Neuronal stem cell (in vitro differentiated cells): ENCODE data around the gene SLC25A22.

Experiments used
- DNase-seq: peaks from one replicate; pipeline ENCODE4 v3.0.0-alpha.2; 2013; ENCODE audit warnings: low spot score
- H2AFZ ChIP-seq: one replicate; pipeline ENCODE4 v1.6.1; 2013; ENCODE audit warnings: mild to moderate bottlenecking, low read length, inconsistent platforms
- H2AK5ac ChIP-seq: 2 replicates; pipeline ENCODE4 v1.6.1; 2013; ENCODE audit warnings: low read depth, mild to moderate bottlenecking, inconsistent platforms, low read length, moderate library complexity, mixed read lengths
- H2BK120ac ChIP-seq: 2 replicates; pipeline ENCODE4 v1.6.1; 2013; ENCODE audit warnings: low read depth, mild to moderate bottlenecking, inconsistent platforms, low read length, moderate library complexity, mixed read lengths
- H2BK12ac ChIP-seq: one replicate; pipeline ENCODE4 v1.6.1; 2013; ENCODE audit warnings: low read length, inconsistent platforms
- H2BK15ac ChIP-seq: 2 replicates; pipeline ENCODE4 v1.6.1; 2013; ENCODE audit warnings: mild to moderate bottlenecking, low read length, inconsistent platforms, mixed read lengths
- H2BK5ac ChIP-seq: one replicate; pipeline ENCODE4 v1.6.1; 2013; ENCODE audit warnings: inconsistent platforms, mild to moderate bottlenecking, low read length, moderate library complexity
- H3K14ac ChIP-seq: one replicate; pipeline ENCODE4 v1.6.1; 2013; ENCODE audit warnings: low read length, inconsistent platforms
- H3K18ac ChIP-seq: 2 replicates; pipeline ENCODE4 v1.6.1; 2013; ENCODE audit warnings: low read length, inconsistent platforms
- H3K23ac ChIP-seq: 2 replicates; pipeline ENCODE4 v1.6.1; 2013; ENCODE audit warnings: low read depth, mild to moderate bottlenecking, mixed read lengths, low read length, inconsistent platforms; ENCODE audit not compliant: poor library complexity
- H3K27ac ChIP-seq: replicated peaks from 3 replicates; pipeline ENCODE4 v1.5.1; 2013; ENCODE audit warnings: low read length, inconsistent platforms
- H3K27me3 ChIP-seq, 3 experiments: 2 replicates each; pipeline ENCODE4 v1.6.1; 2013; ENCODE audit warnings: low read length in 3 of 3, mild to moderate bottlenecking in 2 of 3, inconsistent platforms in 1 of 3, low read depth in 1 of 3, mixed read lengths in 1 of 3, moderate library complexity in 1 of 3; ENCODE audit not compliant: control insufficient read depth in 3 of 3, insufficient read depth in 3 of 3
- H3K36me3 ChIP-seq, 2 donors: replicated peaks in 1 of 2; 2 replicates each; pipeline ENCODE4 v1.6.1; 2013; ENCODE audit warnings: low read length in 2 of 2; ENCODE audit not compliant: control insufficient read depth in 2 of 2, insufficient read depth in 2 of 2
- H3K4ac ChIP-seq: 2 replicates; pipeline ENCODE4 v1.6.1; 2013; ENCODE audit warnings: inconsistent platforms, mild to moderate bottlenecking, low read length, moderate library complexity
- H3K4me1 ChIP-seq, 2 donors: 1 replicate in 1 of 2; 2 replicates in 1 of 2; pipeline ENCODE4 v1.6.1; 2013; ENCODE audit warnings: low read length in 2 of 2, low read depth in 1 of 2; ENCODE audit not compliant: control insufficient read depth in 2 of 2, insufficient read depth in 1 of 2
- H3K4me2 ChIP-seq: one replicate; pipeline ENCODE4 v1.6.1; 2013; ENCODE audit warnings: mild to moderate bottlenecking, low read length, inconsistent platforms; ENCODE audit not compliant: insufficient read depth, poor library complexity, severe bottlenecking
- H3K4me3 ChIP-seq, 2 donors: 2 replicates each; pipeline ENCODE4 v1.5.1; 2013; ENCODE audit warnings: low read length in 2 of 2, mild to moderate bottlenecking in 2 of 2, inconsistent platforms in 1 of 2, moderate library complexity in 1 of 2
- H3K79me1 ChIP-seq: one replicate; pipeline ENCODE4 v1.6.1; 2013; ENCODE audit warnings: low read depth, mild to moderate bottlenecking, inconsistent platforms, low read length, moderate library complexity
- H3K9ac ChIP-seq: one replicate; pipeline ENCODE4 v1.6.1; 2013; ENCODE audit warnings: mild to moderate bottlenecking, low read depth, low read length, inconsistent platforms; ENCODE audit not compliant: poor library complexity
- H3K9me3 ChIP-seq, 2 donors: replicated peaks in 1 of 2; 2 replicates each; pipeline versions ENCODE3 to v1.6.1; 2013; ENCODE audit warnings: low read length in 2 of 2, mild to moderate bottlenecking in 2 of 2, inconsistent platforms in 1 of 2, low read depth in 1 of 2, mixed read lengths in 1 of 2, moderate library complexity in 1 of 2; ENCODE audit not compliant: control insufficient read depth in 2 of 2, insufficient read depth in 1 of 2
- H4K8ac ChIP-seq: one replicate; pipeline ENCODE4 v1.6.1; 2013; ENCODE audit warnings: low read depth, mild to moderate bottlenecking, inconsistent platforms, low read length, moderate library complexity
- H4K91ac ChIP-seq: one replicate; pipeline ENCODE4 v1.6.1; 2013; ENCODE audit warnings: low read length, low read depth, mild to moderate bottlenecking, inconsistent platforms; ENCODE audit not compliant: poor library complexity
- WGBS, 2 donors: extraction: QIAGEN DNeasy Blood & Tissue Kit; methylation state at CpG; one replicate each; pipeline ENCODE4 v1.1.7; 2013; ENCODE audit warnings: missing lambda C conversion rate in 2 of 2, mixed read lengths in 1 of 2; ENCODE audit not compliant: insufficient read length in 2 of 2, insufficient replicate concordance in 1 of 2; ENCODE audit errors: extremely low coverage in 2 of 2; 5-methylcytosine and 5-hydroxymethylcytosine counted together

SLC25A22 gene

DNA sequence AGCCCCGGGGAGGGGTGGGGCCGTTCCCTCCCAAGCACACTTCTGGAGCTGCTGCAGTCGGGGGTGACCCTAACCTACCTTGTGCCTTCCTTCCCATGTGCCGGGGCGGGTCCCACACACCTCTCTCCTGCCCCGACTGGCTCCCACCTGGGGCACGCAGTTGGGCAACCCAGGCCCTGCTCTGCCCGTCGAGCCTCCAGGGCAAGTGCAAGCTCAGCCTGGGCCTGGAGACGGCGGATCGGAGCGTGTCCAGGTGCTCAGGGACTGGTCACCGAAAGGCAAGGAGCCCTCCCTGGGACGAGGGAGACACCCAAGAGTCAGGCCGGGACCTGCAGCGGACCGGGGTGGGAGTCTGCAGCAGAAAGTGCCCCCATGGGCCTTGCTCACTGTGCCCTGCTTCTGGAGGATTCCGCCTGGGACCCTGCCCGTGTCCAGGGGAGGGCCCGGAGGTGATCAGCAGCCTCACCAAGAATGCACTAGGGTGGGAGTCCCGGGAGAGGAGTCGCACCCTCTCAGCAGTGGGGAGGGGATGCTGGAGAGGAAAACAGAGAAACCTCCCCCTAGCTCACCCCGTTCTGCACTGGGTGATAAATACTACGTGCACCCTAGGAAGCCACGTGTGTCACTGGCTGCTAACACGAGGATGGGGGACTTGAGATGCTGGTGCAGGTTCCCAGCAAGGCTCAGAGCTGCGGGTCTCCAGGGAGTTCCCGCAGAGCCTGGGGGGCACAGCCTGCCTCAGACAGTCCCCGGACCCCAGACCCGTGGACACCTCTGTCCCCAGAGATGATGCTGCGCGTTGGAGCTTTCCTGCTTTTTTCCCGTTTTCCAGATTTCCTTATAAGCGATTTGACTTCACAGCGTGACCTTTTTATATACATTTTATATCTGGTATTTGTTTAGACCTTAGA is 15.6 kb downstream of the SLC25A22 start:
- Histone ChIP-seq H3K9me3 (no peaks in the 10 kb centered on the region), H3K4ac (no peak overlapping the region), H2AK5ac (peak overlapping the region; percentile 81), H2BK15ac (no peak overlapping the region), H3K4me1 (peaks cover 7 to 13% of the 10 kb centered on the region in 2 donors), H2AFZ (no peak overlapping the region), H4K91ac (no peak overlapping the region), H3K79me1 (peaks cover 10% of the 10 kb centered on the region), H3K27me3 (no peaks in the 10 kb centered on the region), H3K27ac (no peak overlapping the region), H3K14ac (peak overlapping the region; percentile 82), H4K8ac (no peak overlapping the region), H3K36me3 (peaks cover 7 to 18% of the 10 kb centered on the region in 2 donors), H3K18ac (peak overlapping the region; percentile 11), H3K23ac (peak overlapping the region; percentile 80), H3K4me3 (no peak overlapping the region), H2BK120ac (no peak overlapping the region), H3K4me2 (no peak overlapping the region), H2BK12ac (peak overlapping the region; percentile 10), H2BK5ac (no peak overlapping the region), H3K9ac (peak overlapping the region; percentile 77)
- no CpG with 5 or more reads among the region's 36 CpGs for WGBS, 2 donors
- DNase-seq = no peak

- H3K79me1 ChIP-seq = peaks cover 15% of the 10 kb centered on the region
- H2BK12ac ChIP-seq = no peak overlapping the region
- no peak overlapping the region for H2BK5ac ChIP-seq
- no peak overlapping the region for H3K18ac ChIP-seq
- H3K14ac ChIP-seq = no peak overlapping the region
- WGBS, 2 donors = no CpG with 5 or more reads among the region's 16 CpGs
- no peak for DNase-seq
- H3K9ac ChIP-seq = peak overlapping the region; percentile 67
- H3K27ac ChIP-seq = no peak overlapping the region
- no peak overlapping the region for H2AFZ ChIP-seq
- H4K8ac ChIP-seq = no peak overlapping the region
- no peaks in the 10 kb centered on the region for H3K9me3 ChIP-seq
- H3K4ac ChIP-seq = no peak overlapping the region
- H2BK120ac ChIP-seq = no peak overlapping the region
- no peaks in the 10 kb centered on the region for H3K27me3 ChIP-seq
- H3K23ac ChIP-seq = no peak overlapping the region
- H4K91ac ChIP-seq = no peak overlapping the region
- peaks cover 10 to 21% of the 10 kb centered on the region in 2 donors for H3K4me1 ChIP-seq
- no peak overlapping the region for H2BK15ac ChIP-seq
- H3K36me3 ChIP-seq = peaks cover 7 to 24% of the 10 kb centered on the region in 2 donors
- no peak overlapping the region for H3K4me3 ChIP-seq
- no peak overlapping the region for H3K4me2 ChIP-seq
- H2AK5ac ChIP-seq = no peak overlapping the region
These were observed 18.0 kb downstream of the SLC25A22 start for GRCh38 chr11:779955-780532.

DNA sequence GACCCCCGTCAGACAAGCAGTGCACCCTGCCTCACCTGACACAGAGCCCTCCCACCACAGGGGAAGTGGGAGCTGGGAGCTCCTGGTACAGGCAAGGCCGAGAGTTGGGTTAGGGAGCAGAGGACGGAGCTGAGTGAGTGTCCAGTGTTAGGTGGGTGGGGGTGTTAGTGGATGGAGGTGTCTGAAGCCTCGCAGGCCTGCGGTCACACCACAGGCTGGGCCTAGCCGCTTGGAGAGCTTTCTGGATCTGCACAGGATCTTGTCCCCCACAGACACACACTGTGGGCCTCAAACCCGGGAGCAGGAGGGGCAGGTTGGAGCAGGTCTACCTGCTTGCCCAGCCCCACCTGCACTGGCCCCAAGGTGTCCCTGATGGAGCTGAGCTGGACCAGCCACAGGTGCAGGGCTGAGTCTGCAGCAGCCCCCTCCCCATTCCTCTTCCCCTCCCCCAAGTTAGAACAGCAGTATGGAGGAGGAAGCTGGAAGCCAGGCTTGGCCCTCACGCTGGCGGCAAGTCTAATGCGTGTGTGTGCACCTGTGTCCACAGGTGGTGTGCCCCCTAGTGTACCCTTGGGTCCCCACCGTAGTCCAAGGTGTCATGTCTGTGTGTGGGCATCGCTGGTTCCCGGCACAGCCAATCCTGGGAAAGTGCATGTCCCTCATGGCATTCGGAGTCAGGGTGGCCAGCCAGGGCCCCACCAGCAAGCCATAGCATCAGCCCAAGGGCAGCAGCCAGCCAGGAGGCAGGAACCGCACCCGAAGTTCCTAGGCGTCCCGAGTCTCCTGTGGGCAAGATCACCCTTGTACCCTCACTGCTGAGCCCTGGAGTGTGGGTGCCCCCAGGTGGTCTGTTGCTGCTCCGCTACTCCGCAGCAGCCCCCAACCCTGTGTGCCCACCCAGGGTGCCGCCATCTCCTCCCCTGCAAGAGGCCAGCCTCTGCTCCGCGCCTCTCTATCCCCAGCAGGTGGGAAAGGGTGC is 18.8 kb downstream of the SLC25A22 start:
- Histone ChIP-seq H3K4me2 (no peak overlapping the region), H4K91ac (no peak overlapping the region), H3K27me3 (no peaks in the 10 kb centered on the region), H3K79me1 (peaks cover 17% of the 10 kb centered on the region), H3K18ac (no peak overlapping the region), H2AK5ac (peak overlapping the region; percentile 75), H2BK5ac (no peak overlapping the region), H3K4me1 (peaks cover 10 to 21% of the 10 kb centered on the region in 2 donors), H2AFZ (no peak overlapping the region), H2BK12ac (peak overlapping the region; percentile 22), H3K9ac (peak overlapping the region; percentile 70), H3K4me3 (peak overlapping the region in 1 of 2 donors; percentile 9), H3K4ac (no peak overlapping the region), H2BK15ac (no peak overlapping the region), H3K36me3 (peaks cover 7 to 29% of the 10 kb centered on the region in 2 donors), H3K14ac (no peak overlapping the region), H3K9me3 (no peaks in the 10 kb centered on the region), H4K8ac (no peak overlapping the region), H3K23ac (no peak overlapping the region), H2BK120ac (peak overlapping the region; percentile 72), H3K27ac (no peak overlapping the region)
- no peak for DNase-seq
- no CpG with 5 or more reads among the region's 23 CpGs for WGBS, 2 donors
